Osteocyte (in vitro differentiated cells): ENCODE measurements around the gene CD1B. TPM values are rescaled to one million over a fixed set of nuclear protein-coding genes. Genes with fewer than 3 reads are reported as not detected.
"Not testable (repeated sequence)": the region's sequence is repeated elsewhere in the genome, so short reads cannot be mapped to it uniquely, and the experiment has no call there.

ENCODE experiments used
- DNase-seq: peaks from one replicate; pipeline ENCODE4 v3.0.0; 2021; ENCODE audit warnings: mixed read lengths; ENCODE audit not compliant: unreplicated experiment; ENCODE audit errors: extremely low spot score
- H3K27ac Mint-ChIP-seq: one replicate; pipeline ENCODE4 v1.8.0; 2021; ENCODE audit warnings: mild to moderate bottlenecking, mixed read lengths; ENCODE audit not compliant: unreplicated experiment
- H3K27me3 Mint-ChIP-seq: one replicate; pipeline ENCODE4 v1.8.0; 2021; ENCODE audit warnings: mixed read lengths; ENCODE audit not compliant: unreplicated experiment
- H3K36me3 Mint-ChIP-seq: one replicate; pipeline ENCODE4 v1.8.0; 2021; ENCODE audit warnings: mixed read lengths; ENCODE audit not compliant: unreplicated experiment
- H3K4me1 Mint-ChIP-seq: one replicate; pipeline ENCODE4 v1.8.0; 2021; ENCODE audit warnings: mixed read lengths; ENCODE audit not compliant: unreplicated experiment
- H3K4me3 Mint-ChIP-seq: one replicate; pipeline ENCODE4 v1.8.0; 2021; ENCODE audit warnings: mild to moderate bottlenecking, moderate library complexity, mixed read lengths; ENCODE audit not compliant: unreplicated experiment
- H3K9me3 Mint-ChIP-seq: one replicate; pipeline ENCODE4 v1.8.0; 2021; ENCODE audit warnings: mixed read lengths; ENCODE audit not compliant: unreplicated experiment
- CTCF ChIP-seq: fragments of 200-600 bp; sonication (generic); IDR thresholded peaks from 2 replicates; pipeline ENCODE4 v1.5.0; 2021; ENCODE audit warnings: antibody characterized with exemption, mild to moderate bottlenecking, moderate library complexity
- long read RNA-seq: library from polyadenylated mRNA; unstranded; transcript quantifications from one replicate; pipeline ENCODE4 v2.0.0, GENCODE V29; 2021
- total RNA-seq: library from RNA; stranded (reverse); gene quantifications from 2 replicates; pipeline ENCODE4 v1.2.1, GENCODE V29; 2021

The CD1B gene
- not detected in 2 replicates for total RNA-seq
- long read RNA-seq = 0 reads

- TF ChIP-seq CTCF = no peak
- H3K36me3 Mint-ChIP-seq = no peaks in the 10 kb centered on the region
- no peak for DNase-seq
- no peaks in the 10 kb centered on the region for H3K9me3 Mint-ChIP-seq
- no peaks in the 10 kb centered on the region for H3K27me3 Mint-ChIP-seq
- no peaks in the 10 kb centered on the region for H3K4me1 Mint-ChIP-seq
- H3K27ac Mint-ChIP-seq = no peak within 1 kb of the TSS
- H3K4me3 Mint-ChIP-seq = no peak within 1 kb of the TSS
Observed at GRCh38 chr1:158331481-158332150, at the start of gene CD1B. CD1B (minus strand) TSS chr1:158331531; CDS start chr1:158331423, 108 bp downstream.

GRCh38 chr1:158374860-158375259, 43.5 kb upstream of the CD1B start:
- TF ChIP-seq CTCF = no peak
- Mint-ChIP-seq H3K36me3 (no peaks in the 10 kb centered on the region), H3K9me3 (peaks cover 10% of the 10 kb centered on the region), H3K4me3 (no peak overlapping the region), H3K27me3 (no peaks in the 10 kb centered on the region), H3K4me1 (no peaks in the 10 kb centered on the region), H3K27ac (no peak overlapping the region)
- DNase-seq = no peak

- not testable (repeated sequence) for H3K36me3 Mint-ChIP-seq, H3K4me3 Mint-ChIP-seq, DNase-seq, H3K27me3 Mint-ChIP-seq, H3K4me1 Mint-ChIP-seq, H3K27ac Mint-ChIP-seq
- H3K9me3 Mint-ChIP-seq = peaks cover 10% of the 10 kb centered on the region
Observed at GRCh38 chr1:158374101-158374500, 42.8 kb upstream of the CD1B start.

- H3K9me3 Mint-ChIP-seq = peaks cover 10% of the 10 kb centered on the region
Observed at GRCh38 chr1:158371188-158371953, 40.0 kb upstream of the CD1B start.

GRCh38 chr1:158366783-158367182, 35.5 kb upstream of the CD1B start:
- DNase-seq = no peak
- no peak overlapping the region for H3K27ac Mint-ChIP-seq
- H3K9me3 Mint-ChIP-seq = peaks cover 3% of the 10 kb centered on the region
- no peak for TF ChIP-seq CTCF
- no peaks in the 10 kb centered on the region for H3K4me1 Mint-ChIP-seq
- H3K4me3 Mint-ChIP-seq = no peak overlapping the region
- H3K36me3 Mint-ChIP-seq = no peaks in the 10 kb centered on the region
- H3K27me3 Mint-ChIP-seq = no peaks in the 10 kb centered on the region

More at GRCh38 chr1:158371188-158371953, 40.0 kb upstream of the CD1B start:
- H3K36me3 Mint-ChIP-seq = no peaks in the 10 kb centered on the region
- no peaks in the 10 kb centered on the region for H3K4me1 Mint-ChIP-seq
- no peak overlapping the region for H3K4me3 Mint-ChIP-seq
- H3K27me3 Mint-ChIP-seq = no peaks in the 10 kb centered on the region
- DNase-seq = no peak
- no peak for TF ChIP-seq CTCF
- no peak overlapping the region for H3K27ac Mint-ChIP-seq
